Measurements from ENCODE around the gene HS3ST5.

- no peak for TF ChIP-seq CTCF (IDR thresholded peaks at IDR 0.05)
- no peak for TF ChIP-seq POLR2AphosphoS5 (IDR thresholded peaks at IDR 0.05)
- no peak for TF ChIP-seq POLR2A (IDR thresholded peaks at IDR 0.05)
Measured at GRCh38 chr6:114160881-114161280, 181.9 kb downstream of the HS3ST5 start.

Measured in suprapubic skin (tissue), 4 donors.